HG02852 (cell line): ENCODE results near the gene RNF4.
"Not testable (repeated sequence)": the region's sequence is repeated elsewhere in the genome, so short reads cannot be mapped to it uniquely, and the experiment has no call there.

Experiments used
- ATAC-seq: cut with Tn5 transposase; IDR thresholded peaks from one replicate; pipeline ENCODE4 v1.9.1; 2021; ENCODE audit warnings: mild to moderate bottlenecking, moderate library complexity; ENCODE audit not compliant: unreplicated experiment

The RNF4 gene

GRCh38 chr4:2485956-2486355, 17.1 kb downstream of the RNF4 start:
- ATAC-seq: no peak

- ATAC-seq: no peak
Observed at GRCh38 chr4:2486981-2487380, 18.1 kb downstream of the RNF4 start.

DNA sequence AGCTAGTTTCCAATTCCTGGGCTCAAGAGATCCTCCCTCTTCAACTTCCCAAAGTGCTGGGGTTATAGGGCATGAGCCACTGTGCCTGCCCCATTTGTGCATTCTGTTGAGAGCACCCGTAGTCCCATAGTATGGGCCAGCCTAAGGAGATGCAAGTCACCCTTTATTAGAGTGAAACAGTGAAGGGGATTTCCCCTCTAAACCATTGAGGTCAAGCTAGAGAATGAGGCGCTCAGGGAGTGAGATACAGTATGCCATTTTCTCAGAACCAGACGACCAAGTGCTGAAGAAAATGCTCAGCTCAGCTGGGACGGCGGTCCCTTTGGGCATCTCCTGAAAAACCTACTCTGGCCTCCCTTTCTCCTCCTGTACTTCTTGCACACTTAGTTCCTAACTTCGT, 18.7 kb downstream of the RNF4 start:
- peak; percentile 58 for ATAC-seq

DNA sequence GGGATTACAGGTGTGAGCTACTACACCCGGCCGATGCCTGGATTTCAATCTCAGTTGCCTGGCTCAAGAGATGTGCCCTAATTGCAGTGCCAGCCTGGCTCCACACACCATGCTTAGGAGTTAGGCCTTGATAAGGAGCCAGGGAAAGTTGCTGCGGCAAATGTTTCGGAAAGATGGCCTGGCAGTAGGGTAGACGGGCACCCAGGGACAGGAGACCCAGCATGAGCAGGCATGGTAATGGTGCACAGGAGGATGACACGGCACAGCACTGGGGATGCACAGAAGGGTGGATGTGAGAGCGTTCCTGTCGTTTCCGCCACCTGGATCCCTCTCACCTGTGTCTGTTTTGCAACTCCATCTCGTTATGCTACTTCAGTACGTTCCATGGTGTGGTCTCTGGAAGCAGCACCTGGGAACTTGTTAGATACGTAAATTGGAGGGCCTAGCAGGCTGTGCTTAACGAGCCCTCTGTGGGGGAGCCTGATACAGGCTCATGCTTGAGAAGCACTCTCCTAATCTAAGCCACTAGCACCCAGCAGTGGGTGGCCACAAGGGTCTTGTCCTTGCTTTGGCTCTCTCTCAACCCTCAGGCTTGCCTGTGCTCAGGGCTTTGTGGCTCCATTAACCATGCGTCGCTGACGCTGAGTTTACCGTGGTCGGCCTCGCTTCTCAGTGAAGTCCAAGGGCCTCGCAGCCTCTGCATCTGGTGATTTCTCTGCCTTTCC, 20.3 kb downstream of the RNF4 start:
- ATAC-seq: no peak

DNA sequence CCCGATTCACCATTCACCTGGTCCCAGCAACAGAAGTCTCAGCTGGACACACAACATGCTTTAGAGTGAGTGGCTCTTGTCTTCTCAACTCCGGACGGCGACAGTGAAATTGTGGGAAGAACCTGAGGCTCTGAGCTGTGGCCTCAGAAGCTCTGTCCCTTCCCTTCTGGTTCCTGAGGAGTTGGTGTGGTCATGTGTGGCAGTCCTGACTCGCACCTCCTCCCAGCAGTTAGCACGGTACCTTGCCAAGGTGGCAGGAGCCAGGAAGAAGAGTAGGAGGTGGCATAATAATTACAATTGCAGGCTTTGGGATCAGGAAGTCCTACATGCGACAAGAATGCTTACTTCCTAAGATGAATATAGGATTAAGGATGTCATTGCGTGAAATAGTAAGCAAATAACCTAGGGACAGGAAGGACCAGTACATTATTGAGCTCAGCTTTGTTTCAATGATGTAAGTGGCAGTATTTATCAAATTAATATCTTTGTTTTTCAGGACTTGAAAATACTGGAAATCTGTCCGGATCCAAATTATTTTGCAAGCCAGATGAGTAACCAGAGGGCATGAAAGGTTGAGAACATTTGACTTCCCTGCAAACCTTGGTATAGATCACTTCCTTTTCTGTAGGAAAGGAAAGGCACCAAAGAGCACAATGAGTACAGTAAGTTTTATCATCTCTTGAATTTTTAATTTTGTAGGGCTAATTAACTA, 21.1 kb downstream of the RNF4 start:
- ATAC-seq: no peak

DNA sequence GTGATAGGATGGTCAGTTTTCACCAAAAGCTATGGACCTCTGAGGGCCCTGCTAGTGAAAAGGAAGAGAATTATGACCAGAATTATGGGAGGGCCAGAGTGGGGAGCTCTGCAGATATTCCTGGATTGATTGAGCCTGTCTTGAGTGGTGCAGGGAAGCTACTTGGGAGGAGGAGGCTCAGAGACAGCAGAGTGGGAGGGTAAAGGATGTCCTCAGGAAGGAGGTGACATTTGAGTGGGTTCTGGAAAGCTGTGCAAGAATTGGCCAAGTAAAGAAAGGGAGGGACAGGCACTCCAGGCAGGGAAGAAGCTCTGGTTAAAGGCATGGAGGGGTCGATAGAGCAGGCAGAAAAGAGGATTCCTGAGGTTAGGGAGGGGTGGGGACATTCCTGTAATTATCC, 24.1 kb downstream of the RNF4 start:
- no peak for ATAC-seq

DNA sequence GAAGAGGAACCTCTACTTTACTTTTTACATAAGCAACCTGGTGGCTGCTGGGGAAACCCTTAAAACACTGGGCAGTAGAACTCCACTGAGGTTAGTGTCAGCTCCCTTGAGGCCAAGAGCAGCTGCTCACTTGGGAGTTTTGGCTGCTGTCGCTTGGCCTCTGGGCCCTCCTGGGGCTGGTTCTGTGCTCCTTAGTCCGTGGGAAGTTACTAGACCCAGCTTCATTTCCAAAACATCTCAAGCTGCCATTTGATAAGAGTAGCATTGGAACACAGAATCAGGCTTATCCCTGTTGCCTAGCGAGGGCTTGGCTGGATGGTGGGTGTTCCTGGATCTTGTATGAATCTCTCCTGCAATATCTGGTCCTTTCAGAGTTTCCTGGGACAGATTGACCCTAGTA, 26.1 kb downstream of the RNF4 start:
- no peak for ATAC-seq

- ATAC-seq: no peak
Observed at GRCh38 chr4:2497324-2497723, 28.4 kb downstream of the RNF4 start.

DNA sequence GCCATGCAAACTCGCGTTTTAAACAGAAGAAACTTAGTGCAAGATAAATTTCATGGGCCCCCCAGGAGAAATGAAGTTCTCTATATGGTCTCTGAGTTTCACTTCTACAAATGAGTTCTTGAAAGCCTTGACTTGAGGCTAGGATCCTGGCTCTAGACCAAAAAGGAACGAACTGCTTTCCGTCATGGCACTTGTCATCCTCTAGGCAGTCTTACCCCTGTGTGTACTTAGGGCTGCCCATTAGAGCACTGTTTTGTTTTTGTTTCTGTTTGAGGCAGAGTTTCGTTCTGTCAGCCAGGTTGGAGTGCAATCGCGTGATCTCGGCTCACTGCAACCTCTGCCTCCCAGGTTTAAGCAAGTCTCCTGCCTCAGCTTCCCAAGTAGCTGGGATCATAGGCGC, 29.0 kb downstream of the RNF4 start:
- peak; percentile 89 for ATAC-seq

DNA sequence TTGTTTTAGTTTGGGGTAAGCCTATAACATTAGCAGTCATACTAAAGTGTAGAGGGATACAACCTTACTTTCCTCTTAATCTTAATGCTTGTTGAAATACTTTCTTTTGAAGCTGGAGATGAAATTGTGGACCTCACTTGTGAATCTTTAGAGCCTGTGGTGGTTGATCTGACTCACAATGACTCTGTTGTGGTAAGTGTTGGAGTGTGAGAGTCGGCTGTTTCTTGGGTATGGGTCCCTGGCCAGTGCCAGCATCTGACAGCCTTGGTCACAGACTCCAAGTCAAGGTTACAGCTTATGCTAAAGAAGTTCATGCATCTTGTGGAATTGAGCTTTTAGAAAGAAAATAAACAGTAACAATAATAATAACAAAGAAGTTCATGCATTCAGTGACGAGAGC, 31.6 kb downstream of the RNF4 start:
- no peak for ATAC-seq

DNA sequence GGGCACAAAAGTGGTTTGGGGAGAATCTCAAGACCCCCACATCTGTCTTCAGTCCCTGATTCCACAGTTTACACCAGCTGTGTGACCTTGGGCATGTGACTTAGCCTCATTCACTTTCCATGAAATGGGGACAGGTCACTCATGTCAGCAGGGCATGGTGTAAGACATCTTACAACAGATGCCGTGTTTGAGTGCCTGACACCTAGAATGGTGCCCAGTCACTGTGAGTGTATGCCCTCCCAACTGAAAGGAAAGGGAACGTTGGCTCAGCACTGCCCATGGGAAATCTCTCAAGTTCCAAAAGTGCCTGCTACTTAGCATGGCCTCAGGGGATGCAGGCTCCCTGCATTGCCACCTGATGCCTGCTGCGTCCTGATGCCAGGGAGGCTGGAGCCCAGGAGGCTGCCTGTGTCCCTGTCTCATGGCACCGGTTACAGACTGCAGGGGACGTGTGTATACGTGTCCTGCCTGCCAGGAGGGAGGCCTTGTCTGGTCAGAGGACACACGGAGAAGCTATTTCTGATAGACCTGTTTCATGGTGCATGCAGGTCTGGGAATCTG, 32.2 kb downstream of the RNF4 start:
- ATAC-seq: no peak

DNA sequence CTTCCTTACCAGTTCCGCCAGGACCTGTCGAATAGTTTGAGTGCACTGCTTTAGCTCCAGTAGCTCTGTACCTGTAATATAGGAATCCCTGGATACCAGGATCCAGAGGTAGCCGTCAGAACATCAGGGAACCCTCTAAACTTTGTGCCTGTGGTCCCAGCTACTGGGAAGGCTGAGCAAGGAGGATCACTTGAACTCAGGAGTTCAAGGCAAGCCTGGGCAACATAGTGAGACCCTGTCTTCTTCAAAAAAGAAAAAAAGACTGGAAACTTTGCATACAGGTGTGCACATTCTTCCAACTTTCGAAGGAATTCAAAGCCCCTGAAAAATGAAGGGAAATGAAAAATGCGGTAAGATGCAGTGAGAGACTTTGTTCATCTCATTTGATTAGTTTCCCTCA, 34.9 kb downstream of the RNF4 start:
- ATAC-seq: no peak

DNA sequence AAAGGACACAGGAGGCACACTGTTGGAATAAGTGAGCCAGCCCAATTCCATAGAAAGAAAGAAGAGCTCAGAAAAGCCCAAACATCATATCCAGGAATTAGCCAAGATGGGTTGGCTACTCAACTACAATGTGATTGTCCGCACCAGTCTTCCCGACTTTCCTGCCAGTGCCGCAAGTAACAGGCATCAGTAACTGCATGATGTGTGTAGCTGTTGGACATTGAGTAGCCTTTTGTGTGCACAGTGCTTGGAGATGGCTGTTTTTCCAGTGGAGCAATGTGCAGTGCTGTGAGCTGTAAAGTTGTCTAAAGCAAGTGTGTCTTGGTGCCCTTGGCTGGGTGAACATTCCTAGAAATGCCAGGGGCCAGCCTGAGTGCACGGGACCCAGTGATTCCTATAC, 38.4 kb downstream of the RNF4 start:
- no peak for ATAC-seq

DNA sequence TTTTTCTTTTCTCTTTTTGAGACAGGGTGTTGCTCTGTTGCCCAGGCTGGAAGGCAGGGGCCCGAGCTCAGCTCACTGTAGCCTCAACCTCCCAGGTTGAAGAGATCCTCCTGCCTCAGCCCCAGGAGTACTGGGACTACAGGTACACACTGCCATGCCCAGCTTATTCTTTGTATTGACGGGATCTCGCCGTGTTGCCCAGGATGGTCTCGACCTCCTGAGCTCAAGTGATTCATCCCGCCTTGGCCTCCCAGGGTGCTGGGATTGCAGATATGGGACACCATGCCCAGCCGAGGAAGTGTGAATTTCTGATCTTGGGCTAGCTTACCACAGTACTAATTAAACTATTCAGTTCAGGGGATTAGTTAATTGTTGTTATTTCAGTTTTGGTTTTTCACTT, 38.9 kb downstream of the RNF4 start:
- ATAC-seq: no peak

DNA sequence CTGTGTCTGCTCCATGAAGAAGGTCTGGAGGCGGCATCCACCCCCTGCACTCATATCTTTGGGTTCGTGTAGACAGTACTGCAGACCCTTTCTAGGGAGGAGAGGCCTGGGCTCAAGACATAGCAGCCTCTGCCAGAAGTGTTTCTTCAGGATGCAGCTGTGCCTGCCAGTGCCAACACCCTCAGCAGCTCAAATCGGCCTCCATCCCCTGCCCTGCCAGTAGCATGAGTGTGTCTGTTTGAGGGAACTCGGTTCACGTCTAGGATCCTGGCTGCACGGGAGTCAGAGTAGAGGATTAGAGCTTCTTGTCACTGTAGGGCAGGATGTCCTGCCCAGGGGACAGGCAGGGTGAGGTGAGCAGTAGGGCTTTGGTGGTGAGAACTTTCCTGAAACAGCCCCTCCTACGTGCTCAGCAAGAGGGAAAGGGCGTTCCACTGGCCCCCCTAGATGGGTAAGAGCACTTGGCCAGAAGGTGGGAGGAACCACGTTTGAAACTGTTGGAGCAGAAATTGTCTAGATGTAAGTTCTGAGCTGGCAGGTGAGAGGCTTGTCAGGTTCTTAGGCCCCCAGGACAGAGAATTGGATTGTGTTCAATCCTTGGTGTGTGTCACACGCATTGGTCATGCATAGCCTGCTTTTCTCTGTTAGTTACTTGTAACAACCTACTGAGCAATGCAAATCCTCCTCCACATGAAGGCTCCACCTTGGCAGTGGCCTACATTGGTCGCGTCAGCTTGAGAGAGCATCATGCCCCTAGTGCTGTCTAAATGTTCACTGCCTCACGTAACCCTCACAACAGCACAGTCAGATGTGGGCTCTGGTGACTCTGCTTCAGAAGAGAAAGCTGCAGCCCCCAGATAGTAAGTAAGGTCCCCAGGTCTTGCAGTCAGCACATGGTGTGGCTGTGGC, 41.7 kb downstream of the RNF4 start:
- ATAC-seq: no peak

- ATAC-seq: no peak
Observed at GRCh38 chr4:2511645-2512131, 42.8 kb downstream of the RNF4 start.

GRCh38 chr4:2512396-2513135, 43.7 kb downstream of the RNF4 start:
- ATAC-seq: no peak

- not testable (repeated sequence) for ATAC-seq
Observed at GRCh38 chr4:2514193-2514592, 45.3 kb downstream of the RNF4 start.

DNA sequence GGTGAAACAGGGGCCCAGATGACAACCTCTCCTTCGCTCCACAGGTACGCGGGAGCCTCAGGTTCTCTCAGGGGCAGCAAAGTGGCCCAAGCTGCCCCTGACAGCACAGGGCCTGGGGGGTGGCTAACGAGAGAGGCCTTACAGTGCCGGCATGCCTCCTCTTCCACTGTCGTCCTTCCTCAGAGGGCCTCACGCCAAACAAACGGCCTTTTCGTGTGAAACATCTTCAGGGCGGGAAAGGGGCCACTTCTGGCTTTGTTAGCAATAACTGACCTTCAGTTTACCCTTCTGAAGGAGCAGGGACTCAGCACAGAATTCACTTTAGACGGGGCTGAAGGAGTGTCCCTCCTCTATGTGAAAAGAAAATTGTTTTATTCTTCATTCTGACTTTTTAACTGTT, 46.0 kb downstream of the RNF4 start:
- not testable (repeated sequence) for ATAC-seq

DNA sequence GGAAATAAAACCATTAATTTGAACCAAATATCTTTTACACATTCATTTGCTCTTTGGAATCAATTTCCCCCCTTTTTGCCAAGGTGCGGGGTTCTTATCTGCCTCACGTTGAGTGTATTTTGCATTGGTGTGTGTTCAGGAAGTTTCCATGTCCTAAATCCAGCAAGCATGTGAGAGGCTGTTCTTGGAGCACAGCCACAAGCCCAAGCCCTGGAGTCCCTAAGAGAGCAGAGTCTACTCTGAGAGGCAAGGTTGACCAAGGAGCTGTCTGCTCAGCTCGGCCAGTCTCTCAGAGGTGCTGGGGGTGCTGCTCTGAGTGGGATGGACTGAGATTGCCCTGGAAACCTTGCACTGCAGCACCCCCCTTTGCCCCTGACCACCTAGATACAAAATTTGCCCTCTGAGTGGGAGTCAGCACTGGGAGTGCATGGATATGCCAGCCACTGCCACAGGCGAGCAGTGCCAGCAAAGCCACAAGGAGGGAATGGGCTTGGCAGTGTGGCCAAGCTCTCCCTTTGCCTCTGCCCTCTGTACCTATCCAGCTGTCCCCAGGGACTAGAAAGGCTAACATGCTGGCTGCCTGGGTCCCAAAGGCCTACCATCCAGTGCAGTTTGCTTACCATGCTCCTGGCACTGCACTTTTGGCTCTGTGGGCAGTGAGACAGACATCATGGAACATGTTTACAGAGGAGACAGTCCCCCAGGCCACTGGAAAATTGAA, 47.1 kb downstream of the RNF4 start:
- ATAC-seq: no peak
